H1 (cell line): Measurements from ENCODE around the gene SLC1A5. TPM values are rescaled to one million over a fixed set of nuclear protein-coding genes. Genes with fewer than 3 reads are reported as not detected.

Source experiments
- BACH1 ChIP-seq: IDR thresholded peaks from 2 replicates; pipeline ENCODE4 v1.6.1; 2012; ENCODE audit warnings: low read length, improper control_type of control experiment
- FOSL1 ChIP-seq: IDR thresholded peaks from 2 replicates; pipeline ENCODE4 v1.6.1; 2011; ENCODE audit warnings: mild to moderate bottlenecking, low read depth, low read length, moderate library complexity; ENCODE audit not compliant: insufficient read depth
- polyA plus RNA-seq, 7 experiments: library from polyadenylated mRNA; depleted of rRNA in 3 of 7; stranded (reverse) in 5 of 7; unstranded in 2 of 7; fragments of >200 nt in 5 of 7; fragments of 200-250 nt in 2 of 7; gene quantifications; 1 replicate in 5 of 7; 2 replicates in 1 of 7; 4 replicates in 1 of 7; pipeline versions ENCODE4 v1.2.1 to v1.2.3, GENCODE V29; 2011 to 2013; ENCODE audit warnings: missing spikeins in 2 of 7, mixed read lengths in 2 of 7
- total RNA-seq: library from RNA; stranded (reverse); fragmentation: NEBNext Ultra II Directional; extraction: Animal tissue kit (Norgen Biotek cat#: 25700); gene quantifications from 2 replicates; pipeline ENCODE4 v1.2.1, GENCODE V29; 2021

The SLC1A5 gene
- total and polyA plus RNA-seq, 2 of the 8 experiments (the other 6 are each of a cell fraction or from before 2014, with no cell fraction given): 291 to 351 TPM

DNA sequence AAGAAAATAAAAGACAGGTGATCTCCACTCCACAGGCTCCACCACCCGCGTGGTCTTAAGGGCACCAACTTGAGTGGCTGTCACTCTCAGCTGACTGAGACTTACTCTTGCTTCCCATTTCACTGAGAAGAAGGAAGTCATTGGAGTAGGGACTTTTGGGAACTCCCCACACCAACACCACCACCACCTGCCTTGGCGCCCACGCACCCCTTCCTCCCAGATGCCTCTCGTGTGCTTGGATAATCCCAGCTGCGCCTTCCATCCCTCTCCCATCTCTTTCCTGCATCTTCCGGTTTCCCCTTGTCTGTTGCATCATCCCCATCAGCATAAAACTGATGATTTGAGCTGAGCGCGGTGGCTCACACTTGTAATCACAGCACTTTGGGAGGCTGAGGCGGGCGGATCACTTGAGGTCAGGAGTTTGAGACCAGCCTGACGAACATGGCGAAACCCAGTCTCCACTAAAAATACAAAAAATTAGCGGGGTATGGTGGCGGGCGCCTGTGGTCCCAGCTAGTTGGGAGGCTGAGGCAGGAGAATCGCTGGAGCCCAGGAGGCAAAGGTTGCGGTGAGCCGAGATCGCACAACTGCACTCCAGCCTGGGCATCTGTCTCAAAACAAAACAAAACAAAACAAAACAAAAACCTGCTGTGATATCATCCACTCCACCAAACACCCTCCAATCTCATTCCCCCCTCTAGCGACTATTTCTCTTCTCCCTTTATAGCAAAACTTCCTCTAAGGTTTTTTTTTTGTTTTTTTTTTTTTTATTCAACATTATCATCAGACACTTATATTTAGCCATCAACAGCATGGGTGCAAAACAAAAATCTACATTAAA lies 36.7 kb upstream of the SLC1A5 start (continued):
- TF ChIP-seq BACH1 (no peak), FOSL1 (no peak)
